Activated naive CD8-positive, alpha-beta T cell (primary cell): ENCODE data around the gene PAX5.
"Not testable (repeated sequence)": the region's sequence is repeated elsewhere in the genome, so short reads cannot be mapped to it uniquely, and the experiment has no call there.

Experiments
- H3K27ac Mint-ChIP-seq: one replicate; pipeline ENCODE4 v1.8.0; 2021; ENCODE audit warnings: mixed read lengths
- H3K27me3 Mint-ChIP-seq: one replicate; pipeline ENCODE4 v1.8.0; 2021; ENCODE audit warnings: mixed read lengths
- H3K36me3 Mint-ChIP-seq: one replicate; pipeline ENCODE4 v1.8.0; 2021; ENCODE audit warnings: mixed read lengths
- H3K4me1 Mint-ChIP-seq: one replicate; pipeline ENCODE4 v1.8.0; 2021; ENCODE audit warnings: low read depth, mixed read lengths
- H3K4me3 Mint-ChIP-seq: one replicate; pipeline ENCODE4 v1.8.0; 2021; ENCODE audit warnings: mild to moderate bottlenecking, mixed read lengths
- H3K9me3 Mint-ChIP-seq: one replicate; pipeline ENCODE4 v1.8.0; 2021; ENCODE audit warnings: low read depth, mixed read lengths

PAX5 gene

DNA sequence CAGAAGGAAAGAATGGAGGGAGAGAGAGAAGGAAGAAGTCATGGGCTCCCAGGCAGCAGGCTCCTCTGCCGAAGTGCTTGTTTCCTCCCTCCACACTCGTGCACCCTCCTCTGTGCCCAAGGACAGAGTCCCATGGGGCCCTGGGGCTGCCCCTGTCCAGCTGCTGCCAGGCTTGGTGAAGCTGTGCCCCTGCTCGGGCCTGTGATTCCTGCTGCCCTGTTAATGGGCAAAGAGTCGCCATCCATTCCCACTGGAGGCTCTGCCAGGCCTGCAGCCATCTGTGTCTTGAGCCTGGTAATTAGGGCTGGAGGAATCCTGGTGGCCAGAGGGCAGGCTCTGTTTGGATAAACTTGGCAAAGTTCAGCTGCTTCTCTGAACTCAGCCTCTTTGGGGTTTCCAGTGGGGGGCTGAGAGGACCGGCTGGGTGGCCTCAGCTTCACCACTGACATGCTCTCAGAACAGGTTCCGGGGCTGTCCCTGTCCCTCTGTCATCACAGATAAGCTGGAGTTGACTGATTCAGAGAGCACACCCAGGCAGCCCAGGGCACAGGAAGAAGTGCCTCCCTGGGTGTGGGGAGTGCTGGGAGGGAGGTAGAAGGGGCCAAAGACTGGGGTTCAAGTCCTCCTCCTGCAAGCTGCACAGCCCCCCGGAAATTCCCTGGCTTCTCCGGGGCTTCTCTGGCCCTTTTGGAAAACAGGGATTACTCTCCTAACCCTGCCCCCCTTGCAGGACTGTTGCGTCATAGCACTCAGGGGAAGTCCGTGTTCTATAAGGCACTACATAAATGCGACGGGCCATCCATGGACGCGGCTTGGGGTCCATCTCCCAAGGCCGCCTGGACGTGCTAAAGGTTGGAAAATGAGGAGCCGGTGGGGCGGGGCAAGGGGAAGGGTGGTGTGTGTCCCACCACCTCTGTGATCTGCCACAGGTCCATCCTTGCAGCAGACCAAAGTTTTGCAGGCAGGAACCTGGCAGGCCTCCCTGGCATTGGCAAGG is 154.8 kb downstream of the PAX5 start:
- Mint-ChIP-seq H3K4me1 (no peaks in the 10 kb centered on the region), H3K36me3 (no peaks in the 10 kb centered on the region), H3K27ac (no peak overlapping the region), H3K27me3 (peaks cover 4% of the 10 kb centered on the region), H3K9me3 (no peaks in the 10 kb centered on the region), H3K4me3 (no peak overlapping the region)

DNA sequence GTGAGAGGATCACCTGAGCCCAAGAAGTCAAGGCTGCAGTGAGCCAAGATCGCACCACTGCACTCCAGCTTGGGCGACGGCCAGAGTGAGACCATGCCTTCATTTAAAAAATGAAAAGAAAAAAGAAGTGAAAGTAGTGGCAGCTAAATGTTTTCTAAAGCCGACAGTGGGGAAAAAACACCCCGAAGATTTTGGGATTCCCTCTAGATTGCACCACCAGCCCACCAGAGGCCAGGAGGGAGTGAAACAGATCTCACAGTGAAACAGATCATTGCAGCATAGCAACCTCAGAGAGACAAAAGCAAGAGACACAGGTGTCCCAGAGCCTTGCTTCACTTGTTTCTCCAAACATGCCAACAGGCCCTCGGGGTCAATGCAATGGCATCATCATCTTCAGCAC is 156.8 kb downstream of the PAX5 start:
- Mint-ChIP-seq H3K4me1 (no peaks in the 10 kb centered on the region), H3K36me3 (no peaks in the 10 kb centered on the region), H3K27me3 (no peaks in the 10 kb centered on the region), H3K9me3 (no peaks in the 10 kb centered on the region), H3K27ac (no peak overlapping the region), H3K4me3 (no peak overlapping the region)

- Mint-ChIP-seq H3K27me3 (no peaks in the 10 kb centered on the region), H3K4me3 (no peak overlapping the region), H3K4me1 (no peaks in the 10 kb centered on the region), H3K27ac (no peak overlapping the region), H3K36me3 (no peaks in the 10 kb centered on the region), H3K9me3 (no peaks in the 10 kb centered on the region)
Observed at GRCh38 chr9:36876056-36876455, 158.0 kb downstream of the PAX5 start.

- H3K27ac Mint-ChIP-seq = no peak overlapping the region
- no peaks in the 10 kb centered on the region for H3K4me1 Mint-ChIP-seq
- no peaks in the 10 kb centered on the region for H3K27me3 Mint-ChIP-seq
- no peaks in the 10 kb centered on the region for H3K36me3 Mint-ChIP-seq
- H3K9me3 Mint-ChIP-seq = no peaks in the 10 kb centered on the region
- H3K4me3 Mint-ChIP-seq = no peak overlapping the region
Observed at GRCh38 chr9:36874921-36875320, 159.1 kb downstream of the PAX5 start.

DNA sequence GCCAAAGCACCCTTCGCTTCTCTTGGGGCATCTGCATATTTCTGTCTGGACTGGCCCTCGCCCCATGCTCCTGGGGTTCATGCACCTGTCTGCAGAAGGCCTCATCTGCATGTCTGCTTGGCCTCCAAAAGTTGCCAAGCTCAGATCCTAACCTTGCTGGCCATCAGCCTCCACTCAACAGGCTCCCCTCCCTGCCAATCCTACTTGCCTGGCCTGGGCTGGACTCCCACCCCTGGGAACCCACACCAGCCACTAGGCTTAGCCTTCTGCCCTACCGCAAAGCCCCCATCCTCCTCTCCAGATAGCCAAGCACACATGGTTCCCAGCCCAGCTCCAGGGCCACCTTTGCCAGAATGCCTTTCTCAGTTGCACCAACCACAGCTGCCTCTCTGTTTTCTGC is 159.8 kb downstream of the PAX5 start:
- no peak overlapping the region for H3K27ac Mint-ChIP-seq

GRCh38 chr9:36873247-36873875 is 160.7 kb downstream of the PAX5 start:
- H3K4me1 Mint-ChIP-seq = no peaks in the 10 kb centered on the region
- no peak overlapping the region for H3K4me3 Mint-ChIP-seq
- no peaks in the 10 kb centered on the region for H3K27me3 Mint-ChIP-seq

More for the DNA sequence above, 159.8 kb downstream of the PAX5 start:
- H3K9me3 Mint-ChIP-seq = no peaks in the 10 kb centered on the region
- no peaks in the 10 kb centered on the region for H3K36me3 Mint-ChIP-seq
- no peak overlapping the region for H3K4me3 Mint-ChIP-seq
- no peaks in the 10 kb centered on the region for H3K27me3 Mint-ChIP-seq
- H3K4me1 Mint-ChIP-seq = no peaks in the 10 kb centered on the region

DNA sequence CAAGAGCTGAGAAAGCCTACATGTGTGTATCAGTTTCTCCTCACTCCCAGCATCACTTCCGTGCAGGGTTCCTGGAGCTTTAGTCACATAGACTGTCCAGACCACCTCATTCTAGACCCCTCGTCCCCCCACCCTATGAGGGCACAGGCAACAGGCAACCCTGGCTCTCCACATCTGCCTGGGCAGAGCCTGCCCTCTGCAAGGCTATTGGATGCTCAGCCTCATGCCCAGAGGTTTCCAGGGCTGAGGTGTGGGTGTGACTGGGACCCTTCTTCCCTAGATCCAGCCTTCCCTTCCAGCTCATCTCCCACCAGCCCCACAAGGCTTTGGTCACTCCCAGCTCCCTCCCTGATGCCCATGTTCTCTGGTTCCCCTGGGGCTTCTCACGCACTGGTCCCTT is 161.4 kb downstream of the PAX5 start:
- H3K27me3 Mint-ChIP-seq = no peaks in the 10 kb centered on the region
- no peaks in the 10 kb centered on the region for H3K36me3 Mint-ChIP-seq
- no peaks in the 10 kb centered on the region for H3K4me1 Mint-ChIP-seq
- H3K9me3 Mint-ChIP-seq = no peaks in the 10 kb centered on the region
- H3K27ac Mint-ChIP-seq = no peak overlapping the region
- no peak overlapping the region for H3K4me3 Mint-ChIP-seq

More at GRCh38 chr9:36873247-36873875, 160.7 kb downstream of the PAX5 start:
- no peak overlapping the region for H3K27ac Mint-ChIP-seq
- no peaks in the 10 kb centered on the region for H3K9me3 Mint-ChIP-seq
- no peaks in the 10 kb centered on the region for H3K36me3 Mint-ChIP-seq

- no peak overlapping the region for H3K27ac Mint-ChIP-seq
Observed at GRCh38 chr9:36871606-36872005, 162.5 kb downstream of the PAX5 start.

GRCh38 chr9:36870960-36871359 is 163.1 kb downstream of the PAX5 start:
- H3K9me3 Mint-ChIP-seq = no peaks in the 10 kb centered on the region
- H3K27ac Mint-ChIP-seq = no peak overlapping the region
- no peaks in the 10 kb centered on the region for H3K27me3 Mint-ChIP-seq
- no peaks in the 10 kb centered on the region for H3K4me1 Mint-ChIP-seq
- H3K4me3 Mint-ChIP-seq = no peak overlapping the region
- no peaks in the 10 kb centered on the region for H3K36me3 Mint-ChIP-seq

More at GRCh38 chr9:36871606-36872005, 162.5 kb downstream of the PAX5 start:
- Mint-ChIP-seq H3K27me3 (no peaks in the 10 kb centered on the region), H3K36me3 (no peaks in the 10 kb centered on the region), H3K4me1 (no peaks in the 10 kb centered on the region), H3K9me3 (no peaks in the 10 kb centered on the region), H3K4me3 (no peak overlapping the region)

- H3K4me1 Mint-ChIP-seq, H3K4me3 Mint-ChIP-seq, H3K27ac Mint-ChIP-seq, H3K27me3 Mint-ChIP-seq, H3K36me3 Mint-ChIP-seq, H3K9me3 Mint-ChIP-seq: not testable (repeated sequence)
Observed at GRCh38 chr9:36869605-36870004, 164.5 kb downstream of the PAX5 start.

- Mint-ChIP-seq H3K36me3 (no peaks in the 10 kb centered on the region), H3K9me3 (no peaks in the 10 kb centered on the region), H3K4me1 (no peaks in the 10 kb centered on the region), H3K4me3 (no peak overlapping the region), H3K27me3 (no peaks in the 10 kb centered on the region), H3K27ac (no peak overlapping the region)
Observed at GRCh38 chr9:36868586-36869282, 165.3 kb downstream of the PAX5 start.

DNA sequence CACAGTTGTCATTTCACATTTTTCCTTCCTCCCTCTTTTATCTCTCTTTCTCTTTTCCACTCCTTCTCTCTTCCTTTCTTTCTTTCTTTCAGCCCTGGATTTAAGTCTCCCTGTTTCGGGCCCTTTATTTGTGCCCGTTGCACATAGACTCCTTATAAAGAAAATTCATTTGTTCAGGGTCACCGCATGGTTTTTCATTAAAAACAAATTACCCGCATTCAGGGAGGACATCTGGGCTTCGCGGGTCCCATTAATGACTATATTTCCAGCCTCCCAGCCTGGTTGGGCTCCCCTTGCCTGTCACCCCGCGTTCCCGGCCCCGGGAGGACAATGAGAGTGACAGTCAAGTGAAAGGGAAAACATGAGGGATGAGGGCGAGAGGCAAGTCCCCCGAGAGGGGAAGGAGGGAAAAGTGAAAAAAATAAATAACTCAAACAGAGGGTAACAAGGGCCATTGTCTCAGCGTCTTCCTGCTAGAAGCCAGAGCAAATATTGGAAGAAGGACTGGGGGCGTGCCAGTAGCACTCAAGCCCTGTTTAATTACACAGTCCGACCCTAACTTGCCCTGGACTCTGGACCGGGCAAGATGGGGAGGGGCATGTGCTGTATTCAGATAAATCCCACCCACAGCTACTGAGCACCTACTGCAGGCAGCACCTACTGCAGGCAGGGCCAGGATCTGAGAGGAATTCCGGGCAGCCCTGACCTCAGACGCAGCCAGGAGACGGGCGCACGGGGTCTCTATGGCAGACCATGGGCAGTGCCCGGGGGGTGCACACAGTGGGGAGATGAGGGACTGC is 166.2 kb downstream of the PAX5 start:
- no peaks in the 10 kb centered on the region for H3K4me1 Mint-ChIP-seq
- no peak overlapping the region for H3K27ac Mint-ChIP-seq

GRCh38 chr9:36867241-36867640 is 166.8 kb downstream of the PAX5 start:
- Mint-ChIP-seq H3K9me3 (no peaks in the 10 kb centered on the region), H3K27ac (no peak overlapping the region), H3K4me3 (no peak overlapping the region), H3K4me1 (no peaks in the 10 kb centered on the region), H3K36me3 (no peaks in the 10 kb centered on the region), H3K27me3 (no peaks in the 10 kb centered on the region)

More for the DNA sequence above, 166.2 kb downstream of the PAX5 start:
- Mint-ChIP-seq H3K36me3 (no peaks in the 10 kb centered on the region), H3K4me3 (no peak overlapping the region), H3K27me3 (no peaks in the 10 kb centered on the region), H3K9me3 (no peaks in the 10 kb centered on the region)

DNA sequence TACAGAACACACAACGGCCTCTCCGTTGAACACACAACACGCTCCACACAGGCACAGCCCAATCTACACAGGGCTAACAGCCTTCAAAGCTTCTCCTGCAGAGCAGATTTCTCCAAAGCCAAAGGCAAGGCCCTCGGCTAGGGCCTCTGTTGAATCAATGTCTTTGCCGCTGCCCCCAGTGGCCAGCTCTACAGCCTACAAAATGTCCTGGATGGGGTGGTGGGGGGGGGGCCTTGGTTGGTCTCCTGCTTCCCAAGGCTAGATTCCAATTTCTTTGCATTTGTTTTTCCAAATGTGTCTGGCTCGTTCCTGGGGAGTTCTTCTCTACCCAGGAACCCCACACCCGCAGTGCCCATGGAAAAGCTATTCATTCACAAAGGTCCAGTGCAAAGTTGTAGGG is 167.2 kb downstream of the PAX5 start:
- Mint-ChIP-seq H3K9me3 (no peaks in the 10 kb centered on the region), H3K4me3 (no peak overlapping the region), H3K4me1 (no peaks in the 10 kb centered on the region), H3K27ac (no peak overlapping the region), H3K27me3 (no peaks in the 10 kb centered on the region), H3K36me3 (no peaks in the 10 kb centered on the region)
